ENCODE measurements around the gene HCFC2.

Gene HCFC2

GRCh38 chr12:104154286-104154685, 90.0 kb downstream of the HCFC2 start:
- no peak for DNase-seq (ENCODE audit: low read depth in 2 of 3, low spot score in 2 of 3)

DNA sequence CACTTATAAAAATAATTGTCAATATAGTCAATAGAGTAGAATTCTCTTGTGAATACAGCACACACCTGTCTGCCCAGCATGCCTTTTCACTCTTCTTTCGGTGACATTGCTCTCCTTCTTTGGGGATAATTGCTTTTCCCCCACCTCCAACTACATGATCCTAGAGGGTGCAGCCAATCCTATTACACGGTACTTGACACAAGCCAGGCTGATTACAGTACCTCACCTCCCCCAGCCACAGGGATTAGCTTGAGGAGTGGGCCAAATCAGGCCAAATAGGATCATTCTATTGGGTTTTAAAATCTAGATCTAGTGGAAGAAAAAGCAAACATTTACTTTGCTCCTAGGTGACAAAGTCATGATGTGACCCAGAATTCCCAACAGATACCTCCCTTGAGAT, 90.5 kb downstream of the HCFC2 start:
- no peak for DNase-seq (ENCODE audit: low read depth in 2 of 3, low spot score in 2 of 3)
